ENCODE results near the gene UBXN10. TPM values are rescaled to one million over a fixed set of nuclear protein-coding genes. Genes with fewer than 3 reads are reported as not detected.

UBXN10 gene
- total and polyA plus RNA-seq, 2 donors (not counting 3 experiments of a cell fraction or from before 2014, with no cell fraction given): not detected

- H4K20me1 ChIP-seq (replicated peaks; ENCODE audit: control insufficient read depth, extremely low read depth, insufficient read depth, low read length): no peaks in the 10 kb centered on the region
- H3K9me3 ChIP-seq (replicated peaks; ENCODE audit: control insufficient read depth, insufficient read depth, low read length): no peaks in the 10 kb centered on the region
- peaks cover 7 to 10% of the 10 kb centered on the region in 2 experiments for H3K27me3 ChIP-seq (ENCODE audit: control insufficient read depth in 2 of 2, insufficient read depth in 2 of 2, low read length in 2 of 2)
- no peaks in the 10 kb centered on the region for H3K79me2 ChIP-seq (ENCODE audit: control insufficient read depth, insufficient read depth, low read length)
- H3K4me1 ChIP-seq (ENCODE audit: control insufficient read depth, extremely low read depth, insufficient read depth, low read length): no peaks in the 10 kb centered on the region
- H3K36me3 ChIP-seq (ENCODE audit: control insufficient read depth in 2 of 2, extremely low read depth in 1 of 2, insufficient read depth in 2 of 2, low read length in 2 of 2): no peaks in the 10 kb centered on the region
- TF ChIP-seq MAX (IDR thresholded peaks at IDR 0.05; ENCODE audit: insufficient read depth, insufficient read length): no peak
- TF ChIP-seq EZH2 (IDR thresholded peaks at IDR 0.05; ENCODE audit: borderline replicate concordance, low read depth, low read length, severe bottlenecking): no peak
- no peak for TF ChIP-seq GATA2 (IDR thresholded peaks at IDR 0.05; ENCODE audit: insufficient read depth, insufficient read length, low read depth, low read length)
- no peak for TF ChIP-seq MYC (IDR thresholded peaks at IDR 0.05; ENCODE audit: low read depth, low read length)
- no peak for TF ChIP-seq POLR2A (IDR thresholded peaks at IDR 0.05; ENCODE audit: low read depth, low read length)
- TF ChIP-seq CTCF (IDR thresholded peaks at IDR 0.05; ENCODE audit: extremely low read depth in 1 of 2, insufficient read depth in 1 of 2, low read depth in 1 of 2, low read length in 2 of 2): no peak
- no peak for TF ChIP-seq FOS (IDR thresholded peaks at IDR 0.05; ENCODE audit: borderline replicate concordance, insufficient read depth, low read length)
- no peak for TF ChIP-seq JUN (IDR thresholded peaks at IDR 0.05; ENCODE audit: borderline replicate concordance, insufficient read depth, insufficient read length, low read depth)
- TF ChIP-seq POLR2AphosphoS5 (IDR thresholded peaks at IDR 0.05; ENCODE audit: insufficient read depth, low read depth, low read length): no peak
- BruUV-seq (replicated peaks): no TSS peak
- H3K4me2 ChIP-seq (ENCODE audit: insufficient read depth, low read length): no peak overlapping the region
- H3K4me3 ChIP-seq (replicated peaks in 1 of 3; ENCODE audit: insufficient read depth in 1 of 3, low read depth in 1 of 3, low read length in 3 of 3): no peak overlapping the region
- dilution Hi-C loops (cut with MboI; ENCODE audit: extremely low pct_ligation_motif_present, low sequenced_read_pairs): no loop called here
- no peaks in the 10 kb centered on the region for H3K9me1 ChIP-seq (replicated peaks; ENCODE audit: control insufficient read depth, extremely low read depth, insufficient read depth, low read length)
- H3K9ac ChIP-seq (replicated peaks; ENCODE audit: extremely low read depth, insufficient read depth, low read length): no peak overlapping the region
- H3K27ac ChIP-seq (ENCODE audit: insufficient read depth, low read depth, low read length): no peak overlapping the region
- intact Hi-C loops (cut with micrococcal nuclease): no loop called here
- no peak for FAIRE-seq
- no peak overlapping the region for H2AFZ ChIP-seq (ENCODE audit: low read depth, low read length)
- ChIA-PET CTCF (no interaction called here), POLR2A (no interaction called here)
- DNase-seq (ENCODE audit: low read depth, low spot score): no peak
Observed at GRCh38 chr1:20198918-20199317, 13.0 kb downstream of the UBXN10 start.

Measured in endothelial cell of umbilical vein (primary cell).